ENCODE results near the gene INCA1.

INCA1 gene

GRCh38 chr17:4948931-4949320 is 48.4 kb downstream of the INCA1 start:
- peak in 1 of 3 experiments; percentile 54 for DNase-seq (ENCODE audit: low read depth in 3 of 3)

DNA sequence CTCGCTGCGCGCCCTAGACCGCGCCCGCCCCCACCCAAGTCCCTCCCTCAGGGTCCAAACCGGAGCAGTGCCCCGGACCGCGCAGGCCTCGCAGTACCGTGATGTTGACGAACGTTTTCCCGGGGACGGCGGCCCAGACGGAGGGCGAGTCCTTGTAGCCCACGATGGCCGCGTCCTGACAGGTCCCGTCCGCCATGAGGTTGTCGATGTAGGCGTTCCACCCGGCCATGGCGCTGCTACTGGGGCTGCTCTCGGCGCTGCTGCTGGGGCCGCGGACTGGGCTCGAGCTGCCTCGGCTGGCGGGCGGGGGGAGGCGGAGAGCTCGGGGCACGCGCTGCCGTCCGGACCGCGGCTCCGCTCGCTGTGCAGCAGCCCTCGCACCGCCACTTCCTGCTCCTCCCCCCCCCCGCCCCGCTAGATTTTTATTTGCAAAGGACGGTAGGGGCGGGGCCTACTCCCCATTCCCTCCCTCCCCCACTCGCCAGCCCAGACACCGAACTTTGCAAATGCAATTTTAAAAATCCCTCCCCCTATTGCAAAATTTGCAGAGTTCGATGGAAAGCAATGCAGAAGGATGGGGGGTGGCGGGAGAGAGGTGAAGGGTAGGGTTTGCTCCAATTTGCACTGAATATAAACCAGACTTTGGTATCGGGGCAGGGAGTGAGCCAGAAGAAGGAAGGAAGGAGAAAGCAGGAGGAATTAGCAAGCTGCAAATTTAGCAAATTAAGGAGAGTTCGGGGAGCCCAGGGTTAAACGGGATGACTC is 49.0 kb downstream of the INCA1 start, which contains the start of gene PFN1:
Gene PFN1 (minus strand): TSS at position 365 of the 765 bp plus-strand sequence. CDS start 136 bp downstream, at position 229.
- DNase-seq (ENCODE audit: low read depth in 3 of 3), result peak; percentile 82 to 87 (median 86)

DNA sequence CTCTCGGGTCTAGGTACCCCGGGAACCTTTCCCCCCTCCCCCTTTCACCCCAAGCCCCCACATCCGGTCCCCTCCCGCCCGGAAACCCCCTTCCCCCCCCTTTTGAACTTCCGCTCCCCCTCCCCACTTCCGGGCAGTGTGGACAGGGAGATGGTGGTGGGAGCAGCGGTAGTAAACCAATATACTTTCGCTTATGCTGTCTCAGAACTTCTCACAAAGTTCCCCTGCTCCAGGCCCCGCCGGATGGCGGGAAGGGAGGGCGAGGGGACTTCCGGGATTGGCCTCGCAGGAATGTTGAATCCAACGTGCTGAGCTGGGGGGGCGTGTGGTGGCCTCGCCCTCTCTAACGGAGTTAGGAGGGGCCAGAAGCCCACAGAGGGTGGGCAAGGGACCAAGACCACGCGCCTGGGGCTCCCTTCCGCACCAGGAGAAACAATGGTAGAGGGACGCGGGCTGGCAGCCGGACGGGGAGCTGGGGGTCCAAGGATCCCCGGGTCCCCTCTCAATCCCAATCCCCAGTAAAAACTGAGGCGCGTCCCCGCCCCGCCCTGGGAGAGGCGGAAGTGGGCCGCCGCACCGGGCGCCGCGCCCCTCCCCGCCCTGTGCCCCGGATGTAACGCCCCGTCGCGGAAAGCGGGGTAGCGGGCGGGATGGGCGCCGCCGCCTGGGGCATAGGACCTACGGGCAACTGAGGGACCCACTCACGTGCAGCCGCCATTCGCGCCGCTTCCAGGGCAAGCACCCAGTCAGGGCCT is 49.7 kb downstream of the INCA1 start:
- DNase-seq (ENCODE audit: low read depth in 3 of 3), result peak in 2 of 3 experiments; percentile 50 to 62

GRCh38 chr17:4947010-4947410 is 50.3 kb downstream of the INCA1 start:
- no peak for DNase-seq (ENCODE audit: low read depth in 3 of 3)

DNA sequence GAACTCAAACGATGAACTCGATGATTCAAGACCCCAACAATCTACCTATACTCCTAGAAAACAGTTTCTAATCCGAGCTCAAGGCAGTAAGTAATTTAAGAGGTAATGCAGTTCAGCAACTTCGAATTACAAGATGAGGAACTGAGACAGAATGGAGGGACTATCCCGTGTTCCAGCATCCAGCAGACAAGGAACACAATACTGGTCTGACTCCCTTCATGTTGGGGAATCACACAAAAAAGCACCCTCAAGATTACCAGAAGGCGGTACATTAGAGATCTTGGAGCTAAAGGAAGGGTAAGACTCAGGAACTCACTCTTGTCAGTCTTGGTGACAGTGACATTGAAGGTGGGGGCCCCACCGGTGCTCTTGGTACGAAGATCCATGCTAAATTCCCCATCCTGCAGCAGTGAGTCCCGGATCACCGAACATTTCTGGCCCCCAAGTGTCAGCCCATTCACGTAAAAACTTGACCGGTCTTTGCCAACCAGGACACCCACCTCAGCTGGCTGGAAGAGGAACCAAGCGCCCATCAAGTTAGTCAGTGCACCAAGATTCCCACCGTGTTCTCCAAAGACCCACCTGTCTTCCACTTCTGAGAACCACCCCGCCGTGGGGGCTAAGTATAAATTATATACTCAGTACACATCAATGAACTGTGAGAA is 50.9 kb downstream of the INCA1 start:
- no peak for DNase-seq (ENCODE audit: low read depth in 3 of 3)

DNA sequence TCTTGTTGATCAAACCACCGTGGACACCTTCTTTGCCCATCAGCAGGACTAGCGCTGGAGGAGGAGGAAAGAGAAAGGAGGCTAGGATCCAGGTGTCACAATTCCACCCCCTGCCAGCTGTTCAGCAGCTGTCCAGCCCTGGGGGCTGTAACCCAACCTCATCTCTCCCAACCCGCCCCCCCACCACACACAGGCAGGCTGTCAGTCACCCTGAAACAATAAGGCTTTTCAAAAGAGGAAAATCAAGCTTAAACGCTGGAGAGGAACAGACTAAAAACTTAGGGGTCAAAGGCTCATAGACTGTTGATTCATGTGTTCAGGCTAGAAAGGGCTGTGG is 51.4 kb downstream of the INCA1 start:
- no peak for DNase-seq (ENCODE audit: low read depth in 3 of 3)

GRCh38 chr17:4945176-4945943 is 52.0 kb downstream of the INCA1 start:
- peak; percentile 75 to 79 (median 78) for DNase-seq (ENCODE audit: low read depth in 3 of 3)

DNA sequence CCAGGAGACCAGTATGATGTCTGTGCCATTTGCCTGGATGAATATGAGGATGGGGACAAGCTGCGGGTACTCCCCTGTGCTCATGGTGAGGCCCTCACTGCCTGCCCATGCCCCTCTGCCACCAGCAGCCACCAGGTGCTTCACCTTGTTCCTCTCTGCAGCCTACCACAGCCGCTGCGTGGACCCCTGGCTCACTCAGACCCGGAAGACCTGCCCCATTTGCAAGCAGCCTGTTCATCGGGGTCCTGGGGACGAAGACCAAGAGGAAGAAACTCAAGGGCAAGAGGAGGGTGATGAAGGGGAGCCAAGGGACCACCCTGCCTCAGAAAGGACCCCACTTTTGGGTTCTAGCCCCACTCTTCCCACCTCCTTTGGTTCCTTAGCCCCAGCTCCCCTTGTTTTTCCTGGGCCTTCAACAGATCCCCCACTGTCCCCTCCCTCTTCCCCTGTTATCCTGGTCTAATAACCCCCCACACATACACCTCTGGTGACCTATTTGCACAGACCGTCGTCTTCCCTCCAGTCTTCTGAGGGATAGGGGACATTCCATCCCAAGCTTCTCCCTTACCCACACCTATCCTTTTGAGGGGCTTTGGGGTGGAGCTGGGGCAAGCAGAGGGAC is 52.7 kb downstream of the INCA1 start:
- no peak for DNase-seq (ENCODE audit: low read depth in 3 of 3)

- DNase-seq (ENCODE audit: low read depth in 3 of 3), result no peak
Observed at GRCh38 chr17:4944163-4944553, 53.2 kb downstream of the INCA1 start.

GRCh38 chr17:4942760-4943508 is 54.4 kb downstream of the INCA1 start:
- no peak for DNase-seq (ENCODE audit: low read depth in 3 of 3)

DNA sequence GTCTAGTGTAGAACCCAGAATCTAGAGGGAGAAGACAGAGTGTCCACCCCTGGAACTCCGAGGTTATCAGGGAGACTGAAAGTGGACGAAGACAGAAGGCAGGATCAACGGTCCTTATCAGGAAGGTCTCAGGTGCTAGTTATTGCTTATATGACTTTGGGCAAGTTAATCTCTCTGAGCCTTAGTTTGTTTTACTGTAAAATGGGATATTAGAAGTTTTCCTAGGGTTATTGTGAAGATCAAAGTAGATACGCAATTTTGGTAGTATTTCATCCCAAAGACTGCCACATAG is 56.1 kb downstream of the INCA1 start:
- DNase-seq (ENCODE audit: low read depth in 3 of 3), result no peak

GRCh38 chr17:4940555-4941318 is 56.6 kb downstream of the INCA1 start:
- DNase-seq (ENCODE audit: low read depth in 3 of 3), result no peak

GRCh38 chr17:4939796-4940554 is 57.3 kb downstream of the INCA1 start, which contains the start of the genes RNF167 and SLC25A11:
Gene RNF167 (plus strand): TSS chr17:4940268. CDS start chr17:4940910, 642 bp downstream.
Gene SLC25A11 (minus strand): TSS chr17:4940046. CDS start chr17:4939910, 136 bp downstream.
- peak; percentile 76 to 93 (median 91) for DNase-seq (ENCODE audit: low read depth in 3 of 3)

- no peak for DNase-seq (ENCODE audit: low read depth in 3 of 3)
Observed at GRCh38 chr17:4939546-4939795, 57.9 kb downstream of the INCA1 start.

GRCh38 chr17:4938688-4939545 is 58.4 kb downstream of the INCA1 start:
- DNase-seq (ENCODE audit: low read depth in 3 of 3), result no peak
